Esophagus squamous epithelium (tissue), 4 donors: Measurements from ENCODE around the gene CBX6.

Experiments used
- CTCF ChIP-seq, 6 experiments: fragments of 450-650 bp in 4 of 6; fragments of 200-600 bp in 2 of 6; sonication (generic) in 2 of 6; IDR thresholded peaks; one replicate each; pipeline ENCODE4 v1.5.1; 2016 to 2019; ENCODE audit warnings: antibody characterized with exemption in 6 of 6, mild to moderate bottlenecking in 4 of 6, moderate library complexity in 4 of 6
- POLR2A ChIP-seq, 4 donors: fragments of 450-650 bp; IDR thresholded peaks; one replicate each; pipeline ENCODE4 v1.6.1; 2017; ENCODE audit warnings: antibody characterized with exemption in 4 of 4, mild to moderate bottlenecking in 4 of 4, moderate library complexity in 3 of 4

- TF ChIP-seq CTCF (IDR thresholded peaks at IDR 0.05) = no peak
- no peak for TF ChIP-seq POLR2A (IDR thresholded peaks at IDR 0.05)
Measured at GRCh38 chr22:38861927-38862326, 10.1 kb downstream of the CBX6 start.
